HAP-1 (cell line): ENCODE results near the gene OXLD1.
"Not testable (repeated sequence)": the region's sequence is repeated elsewhere in the genome, so short reads cannot be mapped to it uniquely, and the experiment has no call there.

Source experiments
- DNase-seq, 2 experiments: peaks; one replicate each; pipeline ENCODE4 v3.0.0-alpha.2; 2016 to 2020; ENCODE audit warnings: low spot score in 2 of 2
- H3K27me3 ChIP-seq: fragments of 250-450 bp; sonication (Bioruptor Pico); 2 replicates; pipeline ENCODE4 v1.5.1; 2020; ENCODE audit warnings: low read depth, mild to moderate bottlenecking, moderate library complexity
- H3K36me3 ChIP-seq: fragments of 250-450 bp; sonication (Bioruptor Pico); replicated peaks from 2 replicates; pipeline ENCODE4 v1.5.1; 2020; ENCODE audit warnings: mild to moderate bottlenecking
- H3K4me1 ChIP-seq: fragments of 250-450 bp; sonication (Bioruptor Pico); 2 replicates; pipeline ENCODE4 v1.5.1; 2020; ENCODE audit warnings: mild to moderate bottlenecking
- H3K4me3 ChIP-seq: fragments of 250-450 bp; sonication (Bioruptor Pico); 2 replicates; pipeline ENCODE4 v1.5.1; 2020; ENCODE audit warnings: mild to moderate bottlenecking, moderate library complexity
- H3K9me3 ChIP-seq: fragments of 250-450 bp; sonication (Bioruptor Pico); 2 replicates; pipeline ENCODE4 v1.5.1; 2020; ENCODE audit warnings: mild to moderate bottlenecking, moderate library complexity
- in situ Hi-C: fragments of 300-500 bp; cut with MboI; formaldehyde crosslinking; loops from 3 replicates; pipeline ENCODE4 v1.14.3; 2020; ENCODE audit warnings: low sequenced_read_pairs, inconsistent platforms, mixed read lengths

OXLD1 gene

DNA sequence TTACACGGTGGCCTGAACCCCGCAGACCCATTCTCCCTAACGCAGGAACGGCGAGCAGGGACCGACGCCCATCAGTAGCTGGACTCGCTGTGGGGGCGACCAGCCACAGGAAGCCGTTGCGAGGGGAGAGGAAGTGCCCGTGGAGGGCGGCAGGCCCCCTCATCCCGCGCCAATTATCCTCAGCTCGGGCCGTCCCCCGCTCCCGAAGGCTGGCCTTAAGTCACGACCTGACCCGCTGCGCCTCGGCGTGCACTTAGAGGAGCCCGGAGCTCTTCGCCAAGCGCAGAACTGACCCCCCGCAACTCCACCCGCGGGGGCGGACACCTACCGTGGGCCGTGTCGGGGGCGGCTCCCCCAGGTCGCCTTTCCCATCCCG is 16.8 kb upstream of the OXLD1 start:
- Histone ChIP-seq H3K9me3 (no peaks in the 10 kb centered on the region), H3K4me1 (peaks cover 14% of the 10 kb centered on the region), H3K4me3 (peak overlapping the region; percentile 90), H3K27me3 (no peaks in the 10 kb centered on the region), H3K36me3 (peaks cover 33% of the 10 kb centered on the region)
- in situ Hi-C loops: no loop called here
- DNase-seq: no peak

DNA sequence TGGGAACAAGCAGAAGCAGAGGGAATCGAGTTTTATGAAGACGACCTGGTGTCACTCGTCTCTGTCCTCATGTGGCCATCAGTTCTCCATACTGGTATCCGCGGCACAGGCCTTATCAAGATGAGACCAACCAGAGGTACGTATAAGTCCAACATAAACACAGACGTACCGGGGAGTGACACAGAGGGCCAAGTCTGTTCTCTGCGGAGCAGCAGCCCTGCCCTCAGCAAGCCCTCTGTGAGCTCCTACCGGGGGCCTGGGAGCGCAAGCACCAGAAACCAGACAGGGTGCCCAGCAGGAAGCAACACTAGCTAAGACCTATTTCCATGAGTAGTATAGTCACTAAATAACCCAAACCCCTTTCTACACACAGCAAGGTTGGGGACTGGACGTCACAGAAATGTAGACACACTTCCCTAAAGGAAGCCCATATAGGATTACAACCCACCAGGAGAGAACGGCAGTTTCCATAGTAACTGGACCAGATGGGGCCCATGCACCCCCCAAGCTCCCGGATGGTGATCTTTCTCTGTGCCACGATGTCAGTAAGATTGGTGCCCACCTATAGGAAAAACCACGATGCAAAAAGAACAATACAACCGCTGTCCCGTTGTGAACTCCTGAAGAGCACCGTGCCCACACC is 16.3 kb upstream of the OXLD1 start:
- peak overlapping the region; percentile 90 for H3K4me3 ChIP-seq
- no peaks in the 10 kb centered on the region for H3K27me3 ChIP-seq
- DNase-seq: no peak
- in situ Hi-C loops: no loop called here
- H3K4me1 ChIP-seq: peaks cover 14% of the 10 kb centered on the region
- H3K36me3 ChIP-seq: peaks cover 28% of the 10 kb centered on the region
- H3K9me3 ChIP-seq: no peaks in the 10 kb centered on the region

DNA sequence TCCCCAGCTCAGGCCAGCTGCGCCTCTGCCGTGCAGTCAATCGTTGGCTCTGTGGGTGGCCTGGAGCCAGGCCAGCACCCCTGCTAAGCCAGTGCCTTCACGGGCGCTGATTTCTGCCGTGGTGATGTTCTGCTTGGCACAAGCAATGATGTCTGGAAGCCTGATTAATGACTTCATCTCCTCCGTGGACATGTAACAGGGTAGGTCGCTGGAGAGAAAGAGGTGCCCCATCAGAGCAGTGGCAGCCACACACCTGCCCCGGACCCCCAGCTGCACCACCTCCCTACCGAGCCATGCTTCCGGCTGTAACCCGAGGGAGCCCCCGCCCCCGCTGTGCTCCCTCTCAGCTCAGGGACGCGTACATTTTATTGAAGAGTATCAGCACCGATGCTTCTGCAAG is 15.3 kb upstream of the OXLD1 start:
- Histone ChIP-seq H3K36me3 (peaks cover 18% of the 10 kb centered on the region), H3K4me3 (no peak overlapping the region)
- in situ Hi-C loops: no loop called here

DNA sequence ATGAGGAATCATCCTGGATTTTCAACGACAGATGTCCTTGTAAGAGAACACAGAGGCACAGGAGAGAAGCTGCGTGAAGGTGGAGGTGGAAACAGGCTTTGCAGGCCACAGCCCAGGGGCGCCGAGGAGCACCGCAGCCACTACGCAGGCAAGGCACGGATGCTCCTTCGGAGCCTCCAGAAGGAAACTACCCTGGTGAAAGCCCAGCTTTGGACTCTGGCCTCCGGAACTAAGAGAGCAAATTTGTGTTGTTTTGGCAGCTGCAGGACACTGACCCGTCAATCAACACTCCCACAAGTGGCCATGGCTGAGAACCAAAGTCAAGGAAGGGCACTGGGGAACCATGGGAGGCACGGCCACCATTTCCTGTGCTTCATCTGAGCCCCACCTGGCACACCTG is 13.7 kb upstream of the OXLD1 start:
- Histone ChIP-seq H3K4me1 (peaks cover 14% of the 10 kb centered on the region), H3K9me3 (no peaks in the 10 kb centered on the region), H3K4me3 (no peak overlapping the region), H3K36me3 (peaks cover 9% of the 10 kb centered on the region; the same call in 1 of the 2 replicates), H3K27me3 (no peaks in the 10 kb centered on the region)
- no peak for DNase-seq
- in situ Hi-C loops: no loop called here

More for the DNA sequence above, 15.3 kb upstream of the OXLD1 start:
- Histone ChIP-seq H3K4me1 (peaks cover 14% of the 10 kb centered on the region), H3K9me3 (no peaks in the 10 kb centered on the region), H3K27me3 (no peaks in the 10 kb centered on the region)
- DNase-seq: no peak

DNA sequence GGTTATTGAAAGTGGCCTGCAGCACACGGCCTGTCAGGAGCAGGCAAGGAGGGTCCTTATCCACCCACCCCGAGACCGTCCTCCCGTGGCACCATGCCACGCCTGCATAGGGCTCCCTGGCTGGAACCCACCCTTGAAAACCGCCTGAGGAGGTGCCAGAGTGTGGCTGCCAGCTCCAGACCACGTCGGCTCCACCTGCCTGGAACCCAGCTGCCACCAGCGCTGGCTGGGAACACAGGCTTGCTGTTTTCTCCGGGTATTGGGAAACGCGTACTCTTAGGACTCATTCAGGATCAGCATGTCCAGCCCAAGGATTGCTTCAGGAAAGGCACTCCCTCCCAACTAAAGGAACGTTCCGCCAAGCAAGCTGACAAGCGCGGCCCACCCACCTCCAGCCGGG is 10.5 kb upstream of the OXLD1 start:
- in situ Hi-C loops: no loop called here
- H3K4me1 ChIP-seq: no peaks in the 10 kb centered on the region

DNA sequence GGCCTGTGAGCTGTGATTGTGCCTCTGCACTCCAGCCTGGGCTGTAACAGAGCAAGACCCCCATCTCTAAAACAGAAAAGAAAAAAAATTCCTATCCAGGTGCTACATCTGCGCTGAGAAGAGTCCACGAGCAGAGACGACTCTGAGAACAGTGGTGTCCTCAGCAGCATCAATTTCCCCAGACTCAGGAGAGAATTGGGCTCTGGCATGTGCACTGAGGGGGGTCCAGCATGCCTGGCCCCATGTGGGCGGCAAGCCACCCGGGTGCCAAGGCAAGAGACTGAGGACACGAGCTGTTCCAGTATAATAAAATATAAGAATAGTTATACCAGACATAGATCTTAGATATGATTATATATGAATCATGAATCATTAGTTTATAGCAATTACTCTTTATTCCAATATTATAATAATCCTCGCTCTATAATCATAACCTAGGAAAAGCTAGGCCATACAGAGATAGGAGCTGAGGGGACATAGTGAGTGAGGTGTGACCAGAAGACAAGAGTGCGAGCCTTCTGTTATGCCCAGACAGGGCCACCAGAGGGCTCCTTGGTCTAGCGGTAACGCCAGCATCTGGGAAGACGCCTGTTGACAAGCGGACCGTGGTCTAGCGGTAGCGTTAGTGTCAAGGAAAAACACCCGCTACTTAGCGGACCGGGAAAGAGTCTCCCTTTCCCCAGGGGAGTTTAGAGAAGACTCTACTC is 9.3 kb upstream of the OXLD1 start:
- in situ Hi-C loops, H3K4me1 ChIP-seq, H3K27me3 ChIP-seq, H3K4me3 ChIP-seq, H3K9me3 ChIP-seq: not testable (repeated sequence)
- DNase-seq: peak in 1 of 2 experiments; percentile 58
- peaks cover 39% of the 10 kb centered on the region for H3K36me3 ChIP-seq

More for the DNA sequence above, 10.5 kb upstream of the OXLD1 start:
- no peak for DNase-seq
- Histone ChIP-seq H3K36me3 (peaks cover 32% of the 10 kb centered on the region), H3K27me3 (no peaks in the 10 kb centered on the region), H3K4me3 (no peak overlapping the region), H3K9me3 (no peaks in the 10 kb centered on the region)

DNA sequence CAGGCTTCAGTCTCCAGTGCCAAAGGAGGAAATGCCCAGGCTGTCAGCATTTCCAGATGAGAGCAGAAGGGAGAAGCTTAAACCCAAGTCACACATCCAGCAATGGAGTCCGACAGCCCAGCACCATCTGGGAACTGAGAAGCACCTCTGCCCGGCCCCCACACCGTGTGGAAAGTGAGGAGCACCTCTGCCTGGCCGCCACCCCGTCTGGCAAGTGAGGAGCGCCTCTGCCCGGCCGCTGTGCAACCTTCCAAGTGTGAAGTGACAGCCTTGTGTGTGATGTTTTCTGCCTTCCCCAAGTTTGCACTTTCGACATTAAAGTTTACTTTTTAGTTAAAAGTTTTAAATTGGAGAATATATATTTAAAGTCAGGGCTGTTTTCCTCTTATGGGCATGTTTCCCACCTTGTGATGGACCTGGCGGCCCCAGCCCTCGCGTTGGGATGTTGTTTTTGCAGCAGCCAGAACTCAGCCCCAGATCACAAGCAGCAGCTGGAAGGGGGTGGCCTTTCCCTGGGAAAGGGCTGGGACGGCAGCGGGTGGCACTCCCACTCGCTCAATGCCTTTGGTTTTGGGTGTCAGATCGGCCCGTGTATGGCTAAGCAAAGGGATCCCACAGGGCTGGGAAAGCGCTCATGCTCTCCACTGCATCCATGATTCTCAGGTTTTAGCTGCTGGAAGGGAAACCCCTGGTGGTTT is 7.3 kb upstream of the OXLD1 start:
- H3K36me3 ChIP-seq: peaks cover 59% of the 10 kb centered on the region
- DNase-seq: no peak
- in situ Hi-C loops: no loop called here
- H3K4me1 ChIP-seq: no peaks in the 10 kb centered on the region
- H3K4me3 ChIP-seq: no peak overlapping the region
- no peaks in the 10 kb centered on the region for H3K9me3 ChIP-seq
- H3K27me3 ChIP-seq: no peaks in the 10 kb centered on the region

DNA sequence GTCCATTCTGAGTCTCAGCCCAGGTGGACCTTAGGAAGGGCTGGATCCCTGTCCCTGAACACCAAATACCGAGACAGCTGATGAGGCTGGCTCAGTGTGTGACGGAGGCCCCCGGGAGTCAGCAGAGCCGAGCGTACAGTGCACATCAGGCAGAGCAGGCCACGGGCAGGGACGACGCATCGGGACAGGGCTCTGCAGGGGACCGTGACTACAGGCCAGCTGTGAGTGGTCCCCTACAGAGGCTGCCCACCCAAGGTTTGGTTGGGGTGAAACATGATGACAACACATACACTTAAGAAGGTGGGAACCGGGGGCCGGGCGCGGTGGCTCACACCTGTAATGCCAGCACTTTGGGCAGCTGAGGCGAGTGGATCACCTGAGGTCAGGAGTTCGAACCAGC is 6.5 kb upstream of the OXLD1 start:
- 0 out of 2 replicates have a peak, but pooled peaks cover 3% of the 10 kb centered on the region for H3K4me1 ChIP-seq
- no peaks in the 10 kb centered on the region for H3K9me3 ChIP-seq
- peaks cover 66% of the 10 kb centered on the region for H3K36me3 ChIP-seq
- in situ Hi-C loops: no loop called here
- H3K4me3 ChIP-seq: no peak overlapping the region
- no peak for DNase-seq
- no peaks in the 10 kb centered on the region for H3K27me3 ChIP-seq

DNA sequence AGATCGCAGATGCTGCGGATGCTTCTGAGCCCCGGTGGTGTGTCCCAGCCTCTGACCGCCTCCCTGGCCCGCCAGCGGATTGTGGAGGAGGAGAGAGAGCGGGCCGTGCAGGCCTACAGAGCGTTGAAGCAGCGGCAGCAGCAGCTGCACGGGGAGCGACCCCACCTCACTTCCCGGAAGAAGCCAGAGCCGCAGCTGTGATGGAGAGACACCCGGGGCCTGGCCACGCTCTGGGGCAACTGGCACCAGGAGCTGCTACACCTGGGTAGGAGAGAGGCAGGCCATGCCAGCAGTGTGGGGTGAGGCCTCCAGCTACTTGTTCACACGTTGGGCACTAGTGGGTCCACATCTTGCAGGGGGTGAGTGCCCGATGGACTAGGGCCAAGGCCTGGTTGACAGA is 6.1 kb upstream of the OXLD1 start:
- no peak for DNase-seq
- Histone ChIP-seq H3K27me3 (no peaks in the 10 kb centered on the region), H3K9me3 (no peaks in the 10 kb centered on the region), H3K4me1 (peaks cover 6% of the 10 kb centered on the region), H3K4me3 (no peak overlapping the region), H3K36me3 (peaks cover 71% of the 10 kb centered on the region)
- in situ Hi-C loops: no loop called here

DNA sequence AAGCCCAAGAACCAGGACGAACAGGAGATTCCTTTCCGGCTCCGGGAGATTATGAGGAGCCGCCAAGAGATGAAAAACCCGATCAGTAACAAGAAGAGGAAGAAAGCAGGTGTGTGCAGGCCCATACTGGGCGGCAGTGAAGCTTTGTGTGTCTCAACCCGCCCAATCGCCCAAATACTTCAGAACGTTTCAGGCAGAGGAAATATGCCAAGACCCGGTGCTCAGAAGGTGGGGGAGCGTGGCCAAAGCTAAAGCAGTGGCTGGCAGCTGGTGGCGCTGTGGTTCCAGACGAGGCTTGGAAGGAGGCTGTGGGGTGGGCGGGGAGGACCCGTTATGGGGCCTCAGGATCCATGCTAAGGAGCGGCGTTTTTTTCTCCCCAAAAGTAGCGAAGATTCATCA is 1.3 kb upstream of the OXLD1 start:
- Histone ChIP-seq H3K9me3 (no peaks in the 10 kb centered on the region), H3K27me3 (no peaks in the 10 kb centered on the region), H3K4me3 (peak overlapping the region; percentile 87), H3K36me3 (peaks cover 63% of the 10 kb centered on the region), H3K4me1 (peaks cover 13% of the 10 kb centered on the region)
- peak in 1 of 2 experiments; percentile 54 for DNase-seq
- in situ Hi-C loops: no loop called here

DNA sequence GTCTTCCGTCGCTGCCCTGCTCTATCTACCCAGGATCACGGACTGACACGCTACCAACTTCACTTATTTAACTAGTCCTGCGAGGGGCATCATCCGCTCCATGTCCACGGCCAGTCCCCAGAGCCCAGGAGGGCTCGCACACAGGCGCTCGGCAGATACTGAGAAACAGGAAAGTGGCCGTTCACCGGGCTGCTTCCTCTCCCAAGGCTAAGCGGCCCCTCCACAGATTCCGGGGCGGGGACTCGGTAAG is 388 bp downstream of the OXLD1 start:
- Histone ChIP-seq H3K4me3 (peak overlapping the region; percentile 87), H3K9me3 (no peaks in the 10 kb centered on the region), H3K4me1 (peaks cover 13% of the 10 kb centered on the region), H3K27me3 (no peaks in the 10 kb centered on the region), H3K36me3 (peaks cover 45% of the 10 kb centered on the region)
- no peak for DNase-seq
- in situ Hi-C loops: no loop called here

DNA sequence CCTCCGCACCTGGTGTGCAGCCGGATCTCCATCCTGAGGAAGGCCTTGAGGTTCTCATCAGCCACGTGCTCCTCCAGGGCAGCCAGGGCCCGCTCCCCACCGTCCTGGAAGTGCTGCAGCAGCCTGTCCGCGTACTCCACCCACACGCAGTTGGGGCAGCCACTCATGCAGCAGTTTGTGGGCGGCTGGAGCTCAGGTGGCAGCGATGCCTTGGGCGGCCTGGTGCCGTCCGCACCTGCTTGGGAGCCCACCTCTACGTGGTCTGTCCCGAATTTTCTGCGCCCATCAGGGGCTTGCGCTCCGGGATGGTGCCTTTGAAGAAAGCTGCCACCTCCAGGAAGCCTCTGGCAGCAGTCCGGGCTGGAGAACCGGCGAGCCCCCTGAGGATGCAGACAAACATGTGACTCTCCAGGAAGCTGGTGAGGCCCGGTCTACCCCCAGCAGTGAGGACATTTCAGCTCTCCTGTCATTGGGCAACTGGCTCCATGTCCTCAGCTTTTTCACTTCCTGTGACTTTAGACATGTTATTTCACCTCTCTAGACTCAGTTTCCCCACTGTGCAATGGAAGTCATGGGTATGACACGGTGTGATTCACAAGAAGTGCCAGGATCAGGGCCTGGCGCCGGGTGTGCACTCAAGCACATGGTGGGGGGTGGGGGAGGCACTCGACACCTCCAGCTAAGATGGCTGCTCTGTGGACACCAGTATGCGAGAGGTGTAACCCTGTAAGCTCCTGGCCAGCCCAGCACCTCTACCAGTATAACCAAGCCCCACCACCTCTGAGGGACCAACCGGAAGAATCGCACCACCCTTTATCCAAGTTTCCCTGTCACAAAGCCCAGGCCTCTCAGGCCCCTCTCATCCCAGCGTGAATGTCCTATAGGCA is 957 bp downstream of the OXLD1 start:
- in situ Hi-C loops: no loop called here
- H3K4me1 ChIP-seq: peaks cover 13% of the 10 kb centered on the region
- H3K36me3 ChIP-seq: peaks cover 40% of the 10 kb centered on the region
- H3K9me3 ChIP-seq: no peaks in the 10 kb centered on the region
- DNase-seq: peak in 1 of 2 experiments; percentile 59
- peak overlapping the region; percentile 87 for H3K4me3 ChIP-seq
- no peaks in the 10 kb centered on the region for H3K27me3 ChIP-seq

DNA sequence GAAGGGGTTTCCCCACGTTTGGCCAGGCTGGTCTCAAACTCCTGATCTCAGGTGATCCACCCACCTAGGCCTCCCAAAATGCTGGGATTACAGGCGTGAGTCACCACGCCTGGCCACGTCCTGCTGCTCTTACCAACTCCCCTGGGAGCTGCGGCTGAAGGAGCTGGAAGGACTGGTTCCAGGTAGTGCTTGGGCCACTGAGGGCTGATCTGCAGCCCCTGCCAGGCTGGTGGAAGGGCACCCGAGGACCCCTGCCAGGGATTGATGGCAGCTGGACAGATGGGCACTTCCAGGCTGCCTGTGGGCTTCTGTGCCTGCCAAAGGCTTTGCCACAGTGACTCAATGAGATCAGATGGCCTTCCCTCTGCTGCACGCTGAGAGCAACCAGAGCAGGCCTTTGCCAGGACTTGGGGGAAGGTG is 2.3 kb downstream of the OXLD1 start:
- no peaks in the 10 kb centered on the region for H3K27me3 ChIP-seq
- no peak overlapping the region for H3K4me3 ChIP-seq
- no peak for DNase-seq
- no peaks in the 10 kb centered on the region for H3K9me3 ChIP-seq
- H3K4me1 ChIP-seq: peaks cover 13% of the 10 kb centered on the region
- peaks cover 26% of the 10 kb centered on the region for H3K36me3 ChIP-seq
- in situ Hi-C loops: no loop called here
